Suprapubic skin (tissue), 4 donors: ENCODE data around the gene SMARCC1. TPM values are rescaled to one million over a fixed set of nuclear protein-coding genes. Genes with fewer than 3 reads are reported as not detected.
"Not testable (repeated sequence)": the region's sequence is repeated elsewhere in the genome, so short reads cannot be mapped to it uniquely, and the experiment has no call there.

Experiments used
- DNase-seq, 2 donors: peaks; one replicate each; pipeline ENCODE4 v3.0.0-alpha.2; 2019; ENCODE audit warnings: low spot score in 2 of 2
- H3K27ac ChIP-seq: fragments of 200-600 bp; sonication (generic); one replicate; pipeline ENCODE4 v1.5.1; 2019
- H3K27me3 ChIP-seq: fragments of 200-600 bp; sonication (generic); one replicate; pipeline ENCODE4 v1.5.1; 2019
- H3K36me3 ChIP-seq: fragments of 200-600 bp; sonication (generic); one replicate; pipeline ENCODE4 v1.5.1; 2019
- H3K4me1 ChIP-seq: fragments of 200-600 bp; sonication (generic); one replicate; pipeline ENCODE4 v1.5.1; 2019
- H3K4me3 ChIP-seq: fragments of 200-600 bp; sonication (generic); one replicate; pipeline ENCODE4 v1.5.1; 2019; ENCODE audit warnings: mild to moderate bottlenecking
- H3K9me3 ChIP-seq: fragments of 200-600 bp; sonication (generic); one replicate; pipeline ENCODE4 v1.5.1; 2019
- EP300 ChIP-seq: sonication (generic); formaldehyde crosslinking; IDR thresholded peaks from one replicate; pipeline ENCODE4 v1.6.1; 2017; ENCODE audit warnings: antibody characterized with exemption
- POLR2A ChIP-seq, 2 donors: fragments of 450-650 bp; IDR thresholded peaks; one replicate each; pipeline ENCODE4 v1.6.1; 2017; ENCODE audit warnings: antibody characterized with exemption in 2 of 2, mild to moderate bottlenecking in 2 of 2, moderate library complexity in 2 of 2
- POLR2AphosphoS5 ChIP-seq, 3 donors: sonication (generic); formaldehyde crosslinking; IDR thresholded peaks; one replicate each; pipeline ENCODE4 v1.6.1; 2017; ENCODE audit warnings: antibody characterized with exemption in 3 of 3
- WGBS: methylation state at CpG from one replicate; pipeline ENCODE4 v1.1.5; 2018; 5-methylcytosine and 5-hydroxymethylcytosine counted together
- total RNA-seq, 4 donors: library from RNA; depleted of rRNA; stranded (reverse); fragments of >200 nt; gene quantifications; one replicate each; pipeline ENCODE4 v1.1.0, GENCODE V29; 2016
- TF ChIP-seq, protein P1 (sequence below), 2 donors: fragments of 200-600 bp in 1 of 2; fragments of 450-650 bp in 1 of 2; sonication (generic) in 1 of 2; IDR thresholded peaks; one replicate each; pipeline ENCODE4 v1.5.1; 2016 to 2019; ENCODE audit warnings: antibody characterized with exemption in 2 of 2, mild to moderate bottlenecking in 1 of 2, moderate library complexity in 1 of 2

The SMARCC1 gene
- total RNA-seq, 4 donors from 2014 or later, result 41.0 to 75.5 (median 58.1) TPM

GRCh38 chr3:47722859-47723258 lies 58.8 kb downstream of the SMARCC1 start:
- no peaks in the 10 kb centered on the region for H3K9me3 ChIP-seq
- H3K4me1 ChIP-seq, result no peaks in the 10 kb centered on the region
- H3K4me3 ChIP-seq, result no peak overlapping the region
- no peak overlapping the region for H3K27ac ChIP-seq
- TF ChIP-seq, protein P1, sequence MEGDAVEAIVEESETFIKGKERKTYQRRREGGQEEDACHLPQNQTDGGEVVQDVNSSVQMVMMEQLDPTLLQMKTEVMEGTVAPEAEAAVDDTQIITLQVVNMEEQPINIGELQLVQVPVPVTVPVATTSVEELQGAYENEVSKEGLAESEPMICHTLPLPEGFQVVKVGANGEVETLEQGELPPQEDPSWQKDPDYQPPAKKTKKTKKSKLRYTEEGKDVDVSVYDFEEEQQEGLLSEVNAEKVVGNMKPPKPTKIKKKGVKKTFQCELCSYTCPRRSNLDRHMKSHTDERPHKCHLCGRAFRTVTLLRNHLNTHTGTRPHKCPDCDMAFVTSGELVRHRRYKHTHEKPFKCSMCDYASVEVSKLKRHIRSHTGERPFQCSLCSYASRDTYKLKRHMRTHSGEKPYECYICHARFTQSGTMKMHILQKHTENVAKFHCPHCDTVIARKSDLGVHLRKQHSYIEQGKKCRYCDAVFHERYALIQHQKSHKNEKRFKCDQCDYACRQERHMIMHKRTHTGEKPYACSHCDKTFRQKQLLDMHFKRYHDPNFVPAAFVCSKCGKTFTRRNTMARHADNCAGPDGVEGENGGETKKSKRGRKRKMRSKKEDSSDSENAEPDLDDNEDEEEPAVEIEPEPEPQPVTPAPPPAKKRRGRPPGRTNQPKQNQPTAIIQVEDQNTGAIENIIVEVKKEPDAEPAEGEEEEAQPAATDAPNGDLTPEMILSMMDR (IDR thresholded peaks at IDR 0.05), result no peak
- no peak for TF ChIP-seq POLR2AphosphoS5 (IDR thresholded peaks at IDR 0.05)
- TF ChIP-seq EP300, result no peak
- no peak for TF ChIP-seq POLR2A (IDR thresholded peaks at IDR 0.05)
- 81% methylated on average over 2 of the region's 2 CpGs for WGBS
- H3K27me3 ChIP-seq, result no peaks in the 10 kb centered on the region
- DNase-seq, result no peak
- peaks cover 48% of the 10 kb centered on the region for H3K36me3 ChIP-seq

DNA sequence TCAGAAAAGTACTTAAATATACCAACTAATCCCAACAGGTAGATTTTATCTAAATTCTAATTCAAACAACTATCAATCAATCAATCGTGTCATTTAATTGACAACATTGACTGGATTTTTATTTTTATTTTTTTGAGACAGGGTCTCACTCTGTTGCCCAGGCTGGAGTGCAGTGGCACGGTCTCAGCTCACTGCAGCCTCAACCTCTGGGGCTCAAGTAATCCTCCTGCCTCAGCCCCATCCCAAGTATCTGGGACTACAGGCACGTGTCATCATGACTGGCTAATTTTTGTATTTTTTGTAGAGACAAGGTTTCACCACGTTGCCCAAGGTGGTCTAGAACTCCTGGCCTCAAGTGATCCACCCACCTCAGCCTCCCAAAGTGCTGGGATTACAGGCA lies 64.2 kb downstream of the SMARCC1 start:
- not testable (repeated sequence) for H3K27me3 ChIP-seq, H3K27ac ChIP-seq, DNase-seq, H3K9me3 ChIP-seq, H3K4me3 ChIP-seq, H3K4me1 ChIP-seq
- H3K36me3 ChIP-seq, result peaks cover 59% of the 10 kb centered on the region
- WGBS, result 97% methylated on average over 4 of the region's 4 CpGs

- Histone ChIP-seq H3K4me1 (no peaks in the 10 kb centered on the region), H3K27me3 (no peaks in the 10 kb centered on the region), H3K36me3 (peaks cover 65% of the 10 kb centered on the region), H3K9me3 (no peaks in the 10 kb centered on the region), H3K27ac (no peak overlapping the region), H3K4me3 (no peak overlapping the region)
- DNase-seq, result no peak
- TF ChIP-seq POLR2AphosphoS5 (IDR thresholded peaks at IDR 0.05) (no peak), EP300 (no peak), POLR2A (IDR thresholded peaks at IDR 0.05) (no peak)
- TF ChIP-seq, protein P1 (IDR thresholded peaks at IDR 0.05), result no peak
- WGBS, result 53% methylated on average over 1 of the region's 1 CpG
These were observed 65.0 kb downstream of the SMARCC1 start for GRCh38 chr3:47716656-47717055.

DNA sequence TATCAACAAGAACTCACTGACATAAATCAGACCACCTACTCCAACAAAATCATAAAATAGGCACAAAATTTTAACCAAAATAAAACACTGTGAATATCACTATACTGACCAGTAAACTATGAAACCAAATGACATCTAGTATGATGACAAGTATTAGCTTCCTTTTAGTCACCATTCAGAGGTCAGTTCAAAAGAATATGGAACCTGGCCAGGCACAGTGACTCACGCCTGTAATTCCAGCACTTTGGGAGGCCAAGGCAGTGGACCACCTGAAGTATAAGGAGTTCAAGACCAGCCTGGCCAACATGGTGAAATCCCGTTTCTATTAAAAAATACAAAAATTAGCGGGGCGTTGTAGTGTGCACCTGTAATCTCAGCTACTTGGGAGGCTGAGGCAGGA lies 65.8 kb downstream of the SMARCC1 start:
- no peaks in the 10 kb centered on the region for H3K27me3 ChIP-seq
- no peaks in the 10 kb centered on the region for H3K4me1 ChIP-seq
- TF ChIP-seq, protein P1 (IDR thresholded peaks at IDR 0.05), result no peak
- TF ChIP-seq POLR2AphosphoS5 (IDR thresholded peaks at IDR 0.05) (no peak), EP300 (no peak), POLR2A (IDR thresholded peaks at IDR 0.05) (no peak)
- 88% methylated on average over 4 of the region's 4 CpGs for WGBS
- peaks cover 72% of the 10 kb centered on the region for H3K36me3 ChIP-seq
- H3K9me3 ChIP-seq, result no peaks in the 10 kb centered on the region
- H3K27ac ChIP-seq, result no peak overlapping the region
- no peak overlapping the region for H3K4me3 ChIP-seq
- no peak for DNase-seq

GRCh38 chr3:47714606-47715005 lies 67.1 kb downstream of the SMARCC1 start:
- no peak for DNase-seq
- 91% methylated on average over 6 of the region's 6 CpGs for WGBS
- Histone ChIP-seq H3K9me3 (no peaks in the 10 kb centered on the region), H3K27ac (no peak overlapping the region), H3K36me3 (peaks cover 75% of the 10 kb centered on the region), H3K27me3 (no peaks in the 10 kb centered on the region), H3K4me3 (no peak overlapping the region), H3K4me1 (no peaks in the 10 kb centered on the region)
- TF ChIP-seq EP300, result no peak
- TF ChIP-seq POLR2A (IDR thresholded peaks at IDR 0.05), result no peak
- no peak for TF ChIP-seq POLR2AphosphoS5 (IDR thresholded peaks at IDR 0.05)
- TF ChIP-seq, protein P1 (IDR thresholded peaks at IDR 0.05), result no peak

DNA sequence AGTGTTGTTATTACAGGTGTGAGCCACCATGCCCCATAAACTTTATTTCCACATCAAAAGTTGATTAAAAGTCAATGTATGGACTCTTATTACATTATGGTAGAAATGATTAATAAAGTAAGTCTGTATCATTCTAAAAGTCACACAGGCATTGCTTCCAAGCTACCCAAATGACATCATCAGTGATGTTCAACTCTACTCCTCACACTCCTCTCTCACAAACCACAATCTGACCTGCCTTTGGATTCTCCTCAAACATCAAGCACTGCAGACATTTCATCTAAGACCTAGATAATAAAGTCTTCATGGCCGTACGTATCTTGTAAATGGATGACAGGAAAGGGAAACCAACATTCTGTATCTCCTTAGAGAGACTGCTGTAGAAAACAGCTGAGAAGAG lies 68.0 kb downstream of the SMARCC1 start:
- no peaks in the 10 kb centered on the region for H3K4me1 ChIP-seq
- no peaks in the 10 kb centered on the region for H3K27me3 ChIP-seq
- H3K36me3 ChIP-seq, result peaks cover 75% of the 10 kb centered on the region
- no peak for TF ChIP-seq POLR2AphosphoS5 (IDR thresholded peaks at IDR 0.05)
- no peak for TF ChIP-seq POLR2A (IDR thresholded peaks at IDR 0.05)
- TF ChIP-seq, protein P1 (IDR thresholded peaks at IDR 0.05), result no peak
- no peak for TF ChIP-seq EP300
- no peaks in the 10 kb centered on the region for H3K9me3 ChIP-seq
- H3K4me3 ChIP-seq, result no peak overlapping the region
- 95% methylated on average over 2 of the region's 2 CpGs for WGBS
- DNase-seq, result no peak
- no peak overlapping the region for H3K27ac ChIP-seq
